ENCODE measurements around the gene MEIS3.
A peak's percentile ranks its signal among the peaks of the same experiment; 100 is the strongest.

GRCh38 chr19:47406711-47407416 is 12.5 kb downstream of the MEIS3 start:
- TF ChIP-seq CTCF (IDR thresholded peaks at IDR 0.05; ENCODE audit: low read depth, low read length) (no peak), POLR2A (IDR thresholded peaks at IDR 0.05; ENCODE audit: extremely low read depth, insufficient read length) (no peak), MYC (IDR thresholded peaks at IDR 0.05; ENCODE audit: low read depth, low read length) (no peak), MAX (IDR thresholded peaks at IDR 0.05; ENCODE audit: low read depth, low read length) (peak; percentile 54)
